Stomach (tissue), 4 donors: ENCODE measurements around the gene SCAMP5.

Experiments
- CTCF ChIP-seq, 7 experiments: fragments of 450-650 bp in 4 of 7; fragments of 200-600 bp in 3 of 7; sonication (generic) in 3 of 7; IDR thresholded peaks; one replicate each; pipeline ENCODE4 v1.5.1; 2016 to 2019; ENCODE audit warnings: antibody characterized with exemption in 7 of 7, control low read depth in 2 of 7, mild to moderate bottlenecking in 1 of 7
- EP300 ChIP-seq: sonication (generic); formaldehyde crosslinking; IDR thresholded peaks from one replicate; pipeline ENCODE4 v1.6.1; 2017; ENCODE audit warnings: antibody characterized with exemption
- POLR2AphosphoS5 ChIP-seq, 3 donors: sonication (generic); formaldehyde crosslinking; IDR thresholded peaks; one replicate each; pipeline ENCODE4 v1.6.1; 2016; ENCODE audit warnings: antibody characterized with exemption in 3 of 3

GRCh38 chr15:74994685-74995084 is 678 bp upstream of the SCAMP5 start:
- TF ChIP-seq EP300 (no peak), CTCF (IDR thresholded peaks at IDR 0.05) (no peak), POLR2AphosphoS5 (IDR thresholded peaks at IDR 0.05) (no peak)
